Nephron (organoid): ENCODE measurements around the gene INTS1.

Experiments used
- H3K27ac Mint-ChIP-seq, 3 experiments: 2 replicates each; pipeline ENCODE4 v1.8.0; 2020; ENCODE audit warnings: mixed read lengths in 3 of 3, mild to moderate bottlenecking in 2 of 3, moderate library complexity in 1 of 3
- H3K27me3 Mint-ChIP-seq: 2 replicates; pipeline ENCODE4 v1.8.0; 2021; ENCODE audit warnings: low read depth, mild to moderate bottlenecking, moderate library complexity, mixed read lengths
- H3K36me3 Mint-ChIP-seq: 2 replicates; pipeline ENCODE4 v1.8.0; 2020; ENCODE audit warnings: low read depth, mixed read lengths
- H3K4me1 Mint-ChIP-seq: 2 replicates; pipeline ENCODE4 v1.8.0; 2020; ENCODE audit warnings: mixed read lengths
- H3K4me3 Mint-ChIP-seq, 3 experiments: 2 replicates each; pipeline ENCODE4 v1.8.0; 2020; ENCODE audit warnings: mild to moderate bottlenecking in 3 of 3, mixed read lengths in 3 of 3, moderate library complexity in 2 of 3
- H3K9me3 Mint-ChIP-seq: 2 replicates; pipeline ENCODE4 v1.8.0; 2020; ENCODE audit warnings: mixed read lengths
- TF ChIP-seq, protein P1 (sequence below), 3 experiments: fragments of 200-600 bp; sonication (generic); IDR thresholded peaks; one replicate each; pipeline ENCODE4 v1.5.0; 2021; ENCODE audit warnings: antibody characterized with exemption in 3 of 3; ENCODE audit not compliant: unreplicated experiment in 3 of 3

The INTS1 gene

DNA sequence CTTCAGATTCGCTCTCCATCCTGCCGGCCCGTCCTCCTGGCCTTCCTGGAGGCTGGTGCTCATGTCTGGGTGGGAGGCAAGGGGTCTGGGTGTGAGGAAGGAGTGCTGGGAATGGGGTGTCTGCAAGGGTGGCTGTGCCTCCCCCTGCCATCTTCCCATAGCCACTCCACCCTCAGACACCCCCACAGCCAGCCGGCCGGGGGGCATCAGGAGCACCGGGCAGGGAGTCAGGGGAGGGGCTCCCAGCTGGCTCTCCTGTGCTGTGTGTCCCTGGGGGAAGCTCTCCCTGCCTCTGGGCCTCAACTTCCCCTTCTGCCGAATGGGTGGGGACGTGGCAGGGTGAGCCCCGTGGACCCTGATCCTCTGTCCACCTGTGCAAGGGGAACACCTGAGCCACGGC is 63.6 kb downstream of the INTS1 start:
- Mint-ChIP-seq H3K9me3 (no peaks in the 10 kb centered on the region), H3K27me3 (no peaks in the 10 kb centered on the region), H3K27ac (no peak overlapping the region), H3K4me1 (no peaks in the 10 kb centered on the region), H3K36me3 (no peaks in the 10 kb centered on the region), H3K4me3 (no peak overlapping the region)
- TF ChIP-seq, protein P1, sequence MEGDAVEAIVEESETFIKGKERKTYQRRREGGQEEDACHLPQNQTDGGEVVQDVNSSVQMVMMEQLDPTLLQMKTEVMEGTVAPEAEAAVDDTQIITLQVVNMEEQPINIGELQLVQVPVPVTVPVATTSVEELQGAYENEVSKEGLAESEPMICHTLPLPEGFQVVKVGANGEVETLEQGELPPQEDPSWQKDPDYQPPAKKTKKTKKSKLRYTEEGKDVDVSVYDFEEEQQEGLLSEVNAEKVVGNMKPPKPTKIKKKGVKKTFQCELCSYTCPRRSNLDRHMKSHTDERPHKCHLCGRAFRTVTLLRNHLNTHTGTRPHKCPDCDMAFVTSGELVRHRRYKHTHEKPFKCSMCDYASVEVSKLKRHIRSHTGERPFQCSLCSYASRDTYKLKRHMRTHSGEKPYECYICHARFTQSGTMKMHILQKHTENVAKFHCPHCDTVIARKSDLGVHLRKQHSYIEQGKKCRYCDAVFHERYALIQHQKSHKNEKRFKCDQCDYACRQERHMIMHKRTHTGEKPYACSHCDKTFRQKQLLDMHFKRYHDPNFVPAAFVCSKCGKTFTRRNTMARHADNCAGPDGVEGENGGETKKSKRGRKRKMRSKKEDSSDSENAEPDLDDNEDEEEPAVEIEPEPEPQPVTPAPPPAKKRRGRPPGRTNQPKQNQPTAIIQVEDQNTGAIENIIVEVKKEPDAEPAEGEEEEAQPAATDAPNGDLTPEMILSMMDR (IDR thresholded peaks at IDR 0.05; ENCODE audit: unreplicated experiment in 3 of 3): no peak

DNA sequence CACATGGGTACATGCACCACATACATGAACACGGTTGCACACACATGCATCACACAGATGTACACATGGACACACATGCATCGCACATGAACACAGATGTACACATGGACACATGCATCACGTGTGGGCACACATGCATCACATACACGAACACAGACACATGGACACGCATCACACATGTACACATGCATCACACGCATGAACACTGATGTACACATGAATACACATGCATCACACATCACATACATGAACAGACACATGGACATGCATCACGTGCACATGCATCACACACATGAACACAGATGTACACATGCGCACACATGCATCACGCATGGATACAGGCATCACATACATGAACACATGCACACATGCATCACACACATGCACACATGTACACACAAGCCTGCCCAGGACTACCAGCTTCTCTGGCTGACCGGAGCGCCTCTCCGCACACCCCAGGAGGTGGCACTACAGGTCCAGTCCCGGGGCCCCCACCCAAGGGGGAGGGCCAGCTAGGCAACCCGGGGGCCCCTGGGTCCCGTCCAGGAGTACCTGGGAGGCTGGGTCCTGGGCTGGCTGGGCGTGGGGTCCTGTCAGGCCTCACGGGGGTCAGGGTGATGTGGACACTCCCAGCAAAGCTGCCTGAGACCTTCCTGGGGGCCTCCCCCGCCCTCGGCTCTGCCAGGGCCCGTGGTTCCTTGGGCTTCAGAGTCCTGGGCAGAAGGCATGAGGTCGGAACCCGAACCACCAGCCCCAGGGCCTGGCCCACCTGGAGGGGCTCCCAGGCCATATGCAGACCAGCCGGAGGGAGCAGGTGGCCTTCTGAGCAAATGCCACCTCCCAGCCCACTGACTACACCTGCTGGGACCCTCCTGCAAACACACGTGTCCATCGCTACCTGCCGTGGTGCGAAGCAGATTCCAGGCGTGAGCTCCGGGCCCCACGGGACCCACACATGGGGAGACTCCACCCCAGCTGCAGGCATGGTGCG is 64.5 kb downstream of the INTS1 start:
- Mint-ChIP-seq H3K27me3 (no peaks in the 10 kb centered on the region), H3K4me3 (no peak overlapping the region), H3K9me3 (no peaks in the 10 kb centered on the region), H3K27ac (no peak overlapping the region), H3K4me1 (no peaks in the 10 kb centered on the region), H3K36me3 (no peaks in the 10 kb centered on the region)
- TF ChIP-seq, protein P1 (IDR thresholded peaks at IDR 0.05; ENCODE audit: unreplicated experiment in 3 of 3): no peak

GRCh38 chr7:1438821-1439220 is 65.4 kb downstream of the INTS1 start:
- H3K4me1 Mint-ChIP-seq: no peaks in the 10 kb centered on the region
- no peak overlapping the region for H3K27ac Mint-ChIP-seq
- no peaks in the 10 kb centered on the region for H3K27me3 Mint-ChIP-seq
- H3K36me3 Mint-ChIP-seq: no peaks in the 10 kb centered on the region
- H3K9me3 Mint-ChIP-seq: no peaks in the 10 kb centered on the region
- no peak overlapping the region for H3K4me3 Mint-ChIP-seq
- TF ChIP-seq, protein P1 (IDR thresholded peaks at IDR 0.05; ENCODE audit: unreplicated experiment in 3 of 3): no peak

DNA sequence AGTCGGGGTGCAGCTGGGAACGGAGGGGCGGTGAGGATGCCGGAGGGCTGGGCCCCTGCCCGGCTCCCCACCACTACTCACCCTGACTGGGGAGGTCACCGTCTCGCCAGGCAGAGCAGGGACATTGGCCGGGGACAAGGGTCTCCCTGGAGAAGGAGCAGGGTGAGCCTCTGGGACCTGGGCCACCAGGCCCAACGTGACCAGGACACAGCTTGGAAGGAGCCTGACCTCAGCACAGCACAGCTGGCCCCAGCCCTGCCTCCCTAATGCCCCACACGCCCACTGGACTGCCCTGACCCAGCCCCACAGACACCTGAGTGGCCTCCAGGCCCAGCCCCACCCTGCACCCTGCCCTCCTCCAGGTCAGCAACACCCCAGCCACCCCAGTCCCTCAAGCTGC is 66.0 kb downstream of the INTS1 start:
- Mint-ChIP-seq H3K4me3 (no peak overlapping the region), H3K27me3 (no peaks in the 10 kb centered on the region), H3K9me3 (no peaks in the 10 kb centered on the region), H3K4me1 (no peaks in the 10 kb centered on the region), H3K27ac (no peak overlapping the region), H3K36me3 (no peaks in the 10 kb centered on the region)
- TF ChIP-seq, protein P1 (IDR thresholded peaks at IDR 0.05; ENCODE audit: unreplicated experiment in 3 of 3): no peak

DNA sequence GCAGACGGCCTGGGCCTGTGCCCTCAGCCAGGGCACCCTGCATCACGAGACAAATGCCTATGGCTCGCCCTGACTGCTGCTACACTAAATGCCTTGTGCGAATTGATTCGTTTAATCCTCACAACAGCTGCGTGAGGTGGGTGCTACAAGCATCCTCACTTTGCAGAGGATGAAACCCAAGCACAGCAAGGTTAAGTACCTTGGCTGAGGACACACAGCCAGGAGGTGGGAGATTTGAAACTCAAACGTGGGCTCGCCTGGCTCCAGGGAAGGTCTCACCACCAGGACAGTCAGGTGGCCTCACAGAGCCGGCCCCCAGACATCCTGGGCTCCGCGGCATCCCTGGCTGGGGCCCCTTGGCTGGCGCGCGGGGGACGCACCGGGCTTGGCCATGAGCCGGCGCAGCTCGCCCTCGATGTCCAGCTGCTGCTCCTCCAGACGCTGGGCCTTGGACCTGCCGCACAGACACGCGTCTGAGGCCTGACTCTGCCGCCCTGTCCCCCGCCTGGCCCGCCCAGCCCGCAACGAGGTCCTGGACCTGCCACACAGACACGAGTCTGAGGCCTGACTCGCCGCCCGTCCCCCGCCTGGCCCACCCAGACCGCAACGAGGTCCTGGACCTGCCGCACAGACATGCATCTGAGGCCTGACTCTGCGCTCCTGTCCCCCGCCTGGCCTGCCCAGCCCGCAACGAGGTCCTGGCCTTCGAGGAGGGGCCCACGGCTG is 66.9 kb downstream of the INTS1 start:
- Mint-ChIP-seq H3K36me3 (no peaks in the 10 kb centered on the region), H3K9me3 (no peaks in the 10 kb centered on the region)
- TF ChIP-seq, protein P1 (IDR thresholded peaks at IDR 0.05; ENCODE audit: unreplicated experiment in 3 of 3): no peak

More for the DNA sequence above, 66.9 kb downstream of the INTS1 start:
- Mint-ChIP-seq H3K4me1 (no peaks in the 10 kb centered on the region), H3K27ac (no peak overlapping the region), H3K4me3 (no peak overlapping the region), H3K27me3 (peaks cover 6% of the 10 kb centered on the region)
